Heart left ventricle (tissue), 16 donors: ENCODE results near the gene ARFIP1. TPM values are rescaled to one million over a fixed set of nuclear protein-coding genes. Genes with fewer than 3 reads are reported as not detected.
"Not testable (repeated sequence)": the region's sequence is repeated elsewhere in the genome, so short reads cannot be mapped to it uniquely, and the experiment has no call there.

ENCODE experiments used
- ATAC-seq, 4 donors: fragments of 200-7000 bp; cut with Tn5 transposase; one replicate each; pipeline ENCODE4 v1.9.1; 2020 to 2022; ENCODE audit warnings: moderate library complexity in 4 of 4, mild to moderate bottlenecking in 3 of 4, moderate number of reproducible peaks in 1 of 4
- DNase-seq, 5 donors: peaks; one replicate each; pipeline ENCODE4 v3.0.0-alpha.2; 2020
- H3K27ac ChIP-seq, 12 donors: fragments of 200-600 bp; sonication (generic) in 4 of 12; one replicate each; pipeline versions ENCODE4 v1.5.0 to v1.8.0; 2016 to 2022; ENCODE audit warnings: mild to moderate bottlenecking in 2 of 12
- H3K27me3 ChIP-seq, 9 donors: fragments of 200-600 bp; sonication (generic) in 2 of 9; one replicate each; pipeline versions ENCODE4 v1.5.1 to v1.8.0; 2016 to 2022; ENCODE audit warnings: mild to moderate bottlenecking in 3 of 9
- H3K36me3 ChIP-seq, 9 donors: fragments of 200-600 bp; sonication (generic) in 2 of 9; one replicate each; pipeline versions ENCODE4 v1.5.0 to v1.8.0; 2018 to 2022; ENCODE audit warnings: mild to moderate bottlenecking in 2 of 9
- H3K4me1 ChIP-seq, 12 donors: fragments of 200-600 bp; sonication (generic) in 4 of 12; one replicate each; pipeline versions ENCODE4 v1.5.0 to v1.8.0; 2016 to 2022; ENCODE audit warnings: mild to moderate bottlenecking in 3 of 12
- H3K4me3 ChIP-seq, 12 donors: fragments of 200-600 bp; sonication (generic) in 4 of 12; one replicate each; pipeline versions ENCODE4 v1.5.0 to v1.8.0; 2017 to 2022; ENCODE audit warnings: mild to moderate bottlenecking in 9 of 12, moderate library complexity in 4 of 12
- H3K9me3 ChIP-seq, 12 donors: fragments of 200-600 bp; sonication (generic) in 4 of 12; one replicate each; pipeline versions ENCODE4 v1.5.0 to v1.8.0; 2016 to 2022; ENCODE audit warnings: mild to moderate bottlenecking in 1 of 12
- CTCF ChIP-seq, 12 donors: fragments of 200-600 bp; sonication (generic) in 4 of 12; IDR thresholded peaks; one replicate each; pipeline versions ENCODE4 v1.5.0 to v1.8.0; 2018 to 2022; ENCODE audit warnings: antibody characterized with exemption in 12 of 12, mild to moderate bottlenecking in 5 of 12
- POLR2A ChIP-seq, 2 donors: fragments of 450-650 bp; IDR thresholded peaks; one replicate each; pipeline ENCODE4 v1.6.1; 2017; ENCODE audit warnings: antibody characterized with exemption in 2 of 2, mild to moderate bottlenecking in 2 of 2, moderate library complexity in 2 of 2
- WGBS, 4 donors: extraction: QIAGEN DNeasy Blood & Tissue Kit in 2 of 4; methylation state at CpG; one replicate each; pipeline versions ENCODE4 v1.1.5 to v1.1.7; 2013 to 2018; 5-methylcytosine and 5-hydroxymethylcytosine counted together
- intact Hi-C, 10 donors: fragments of 100-400 bp; cut with DNase I; formaldehyde crosslinking; loops; one replicate each; pipeline versions ENCODE4 v1.11.1 to v1.14.2; 2022
- polyA plus RNA-seq, 2 donors: library from polyadenylated mRNA; stranded (reverse); fragments of 200-250 nt; gene quantifications; one replicate each; pipeline ENCODE4 v1.2.3, GENCODE V29; 2013
- total RNA-seq, 9 donors: library from RNA; depleted of rRNA in 2 of 9; stranded (reverse); fragments of >200 nt in 2 of 9; fragmentation: NEBNext Ultra II Directional in 3 of 9; extraction: Animal tissue kit (Norgen Biotek cat#: 25700) in 3 of 9; gene quantifications; one replicate each; pipeline versions ENCODE4 v1.1.0 to v1.2.4, GENCODE V29; 2016 to 2023
- donor health status: ischemic (EF 13 %, LVEDD 7.1; RV severe dilation, severe dysfunction).
- donor health status: healthy with polysubstance abuse.
- donor health status: DM: no; HTN: yes; CAD: no.
- donor health status: DM: no; HTN: no; CAD: no.
- donor health status: ischemic (EF 25% LVEDD 6.9; RV normal size, moderate dysfunction).
- donor health status: ischemic (EF 25% LVEDD 5.7; RV mildly dilated, moderate dysfunction).
- donor health status: healthy.
- donor health status: DM: yes; HTN: yes; CAD: no.
- donor health status: ischemic (EF 35%, LVEDD 5.7; RV mildly dilated, moderate dysfunction).
- donor health status: nonischemic (EF 11% LVEDD 7.7; RV severe dilation, severe dysfunction).
- donor health status: DM: yes; HTN: yes; CAD: no.
- donor health status: PGD.
- donor health status: ischemic (EF 29% LVEDD 5.4; RV normal size, mild dysfunction).
- donor health status: nonischemic (EF 23%, LVEDD 6.1; RV moderate dilation, normal function).

Gene ARFIP1
- total and polyA plus RNA-seq, 11 donors: 9.0 to 30.6 (median 11.8) TPM

GRCh38 chr4:152894673-152895072 is 114.9 kb downstream of the ARFIP1 start:
- Histone ChIP-seq H3K36me3 (peaks cover 0 to 56% (median 32%) of the 10 kb centered on the region in 9 donors), H3K27ac (no peak overlapping the region), H3K4me1 (no peaks in the 10 kb centered on the region), H3K4me3 (no peak overlapping the region), H3K9me3 (no peaks in the 10 kb centered on the region), H3K27me3 (no peaks in the 10 kb centered on the region)
- WGBS, 4 donors: 87 to 97% (median 95%) methylated on average over 1 of the region's 1 CpG
- TF ChIP-seq CTCF (IDR thresholded peaks at IDR 0.05): no peak
- no peak for TF ChIP-seq POLR2A (IDR thresholded peaks at IDR 0.05)
- no peak for DNase-seq
- no peak for ATAC-seq
- intact Hi-C loops: no loop called here

- no peak for TF ChIP-seq CTCF (IDR thresholded peaks at IDR 0.05)
- no peak for TF ChIP-seq POLR2A (IDR thresholded peaks at IDR 0.05)
- H3K9me3 ChIP-seq: no peaks in the 10 kb centered on the region
- WGBS, 4 donors: 81 to 97% (median 87%) methylated on average over 1 of the region's 1 CpG
- no peak for ATAC-seq
- H3K36me3 ChIP-seq: peaks cover 0 to 39% (median 20%) of the 10 kb centered on the region in 9 donors
- H3K4me3 ChIP-seq: no peak overlapping the region
- H3K27me3 ChIP-seq: no peaks in the 10 kb centered on the region
- intact Hi-C loops: no loop called here
- peaks cover 0 to 6% (median 0%) of the 10 kb centered on the region in 12 donors for H3K4me1 ChIP-seq
- H3K27ac ChIP-seq: no peak overlapping the region
- no peak for DNase-seq
These were observed 117.1 kb downstream of the ARFIP1 start for GRCh38 chr4:152896811-152897210.

- H3K27ac ChIP-seq, H3K4me1 ChIP-seq, intact Hi-C loops, H3K27me3 ChIP-seq, H3K9me3 ChIP-seq, H3K4me3 ChIP-seq, DNase-seq, ATAC-seq: not testable (repeated sequence)
- peaks cover 0 to 26% (median 7%) of the 10 kb centered on the region in 9 donors for H3K36me3 ChIP-seq
- 92 to 97% (median 95%) methylated on average over 6 of the region's 6 CpGs for WGBS, 4 donors
These were observed 118.4 kb downstream of the ARFIP1 start for GRCh38 chr4:152898133-152898532.

GRCh38 chr4:152898606-152899005 is 118.9 kb downstream of the ARFIP1 start:
- H3K27ac ChIP-seq: no peak overlapping the region
- H3K4me1 ChIP-seq: peaks cover 0 to 6% (median 0%) of the 10 kb centered on the region in 12 donors
- DNase-seq (no peak), ATAC-seq (no peak)
- no peaks in the 10 kb centered on the region for H3K27me3 ChIP-seq
- TF ChIP-seq POLR2A (IDR thresholded peaks at IDR 0.05) (no peak), CTCF (IDR thresholded peaks at IDR 0.05) (no peak)
- H3K9me3 ChIP-seq: no peaks in the 10 kb centered on the region
- peaks cover 0 to 22% (median 3%) of the 10 kb centered on the region in 9 donors for H3K36me3 ChIP-seq
- intact Hi-C loops: no loop called here
- no peak overlapping the region for H3K4me3 ChIP-seq

GRCh38 chr4:152900395-152900794 is 120.6 kb downstream of the ARFIP1 start:
- DNase-seq: no peak
- Histone ChIP-seq H3K27me3 (no peaks in the 10 kb centered on the region), H3K4me3 (no peak overlapping the region), H3K27ac (no peak overlapping the region), H3K9me3 (no peaks in the 10 kb centered on the region), H3K4me1 (peaks cover 0 to 6% (median 0%) of the 10 kb centered on the region in 12 donors), H3K36me3 (peaks cover 0 to 13% (median 0%) of the 10 kb centered on the region in 9 donors)
- ATAC-seq: no peak
- no peak for TF ChIP-seq POLR2A (IDR thresholded peaks at IDR 0.05)
- no peak for TF ChIP-seq CTCF (IDR thresholded peaks at IDR 0.05)
- intact Hi-C loops: no loop called here
